Keratinocyte (primary cell): ENCODE results near the gene ITPR2. TPM values are rescaled to one million over a fixed set of nuclear protein-coding genes. Genes with fewer than 3 reads are reported as not detected.

Source experiments
- DNase-seq: peaks from one replicate; pipeline ENCODE4 v3.0.0-alpha.2; 2011; ENCODE audit warnings: low read depth, missing footprints, low spot score
- FAIRE-seq: peaks from 2 replicates; lab custom pipeline; 2011; peaks lifted over from hg19 to GRCh38; lab: Jason Lieb, UNC
- H2AFZ ChIP-seq: 2 replicates; pipeline ENCODE4 v1.6.0; 2012; ENCODE audit warnings: low read length, control low read depth, inconsistent platforms; ENCODE audit not compliant: control insufficient read depth
- H3K27ac ChIP-seq: 2 replicates; pipeline ENCODE4 v1.5.1; 2011; ENCODE audit warnings: low read length; ENCODE audit not compliant: control insufficient read depth, insufficient read depth
- H3K27me3 ChIP-seq: 3 replicates; pipeline ENCODE4 v1.6.0; 2011; ENCODE audit warnings: low read length; ENCODE audit not compliant: control insufficient read depth, insufficient read depth; ENCODE audit errors: extremely low read depth
- H3K36me3 ChIP-seq, 2 experiments: 2 replicates in 1 of 2; 3 replicates in 1 of 2; pipeline ENCODE4 v1.5.1; 2011; ENCODE audit warnings: low read length in 2 of 2, mild to moderate bottlenecking in 1 of 2; ENCODE audit not compliant: control insufficient read depth in 2 of 2, insufficient read depth in 2 of 2; ENCODE audit errors: extremely low read depth in 1 of 2
- H3K4me1 ChIP-seq: 3 replicates; pipeline ENCODE4 v1.5.1; 2011; ENCODE audit warnings: low read length; ENCODE audit not compliant: control insufficient read depth, insufficient read depth; ENCODE audit errors: extremely low read depth
- H3K4me2 ChIP-seq: 3 replicates; pipeline ENCODE4 v1.6.0; 2011; ENCODE audit warnings: low read depth, low read length; ENCODE audit not compliant: control insufficient read depth, insufficient read depth; ENCODE audit errors: extremely low read depth
- H3K4me3 ChIP-seq, 3 experiments: fragments of 200-600 bp in 1 of 3; sonication (generic) in 1 of 3; 2 replicates in 2 of 3; 3 replicates in 1 of 3; pipeline ENCODE4 v1.5.1; 2011 to 2016; ENCODE audit warnings: low read length in 3 of 3, mild to moderate bottlenecking in 3 of 3, control low read depth in 2 of 3, inconsistent platforms in 1 of 3, low read depth in 1 of 3, mixed read lengths in 1 of 3, mixed run types in 1 of 3, moderate library complexity in 1 of 3; ENCODE audit not compliant: control insufficient read depth in 2 of 3, insufficient read depth in 2 of 3; ENCODE audit errors: extremely low read depth in 1 of 3
- H3K79me2 ChIP-seq: 2 replicates; pipeline ENCODE4 v1.6.0; 2012; ENCODE audit warnings: low read length; ENCODE audit not compliant: control insufficient read depth, insufficient read depth
- H3K9ac ChIP-seq: 3 replicates; pipeline ENCODE4 v1.6.0; 2011; ENCODE audit warnings: low read length; ENCODE audit not compliant: control insufficient read depth, insufficient read depth; ENCODE audit errors: extremely low read depth
- H3K9me1 ChIP-seq: 3 replicates; pipeline ENCODE4 v1.6.0; 2011; ENCODE audit warnings: low read length; ENCODE audit not compliant: control insufficient read depth, insufficient read depth; ENCODE audit errors: extremely low read depth
- H3K9me3 ChIP-seq: 2 replicates; pipeline ENCODE4 v1.5.1; 2012; ENCODE audit warnings: low read depth, low read length; ENCODE audit not compliant: control insufficient read depth
- H4K20me1 ChIP-seq: 3 replicates; pipeline ENCODE4 v1.6.0; 2011; ENCODE audit warnings: low read length; ENCODE audit not compliant: control insufficient read depth, insufficient read depth; ENCODE audit errors: extremely low read depth
- EZH2 ChIP-seq: IDR thresholded peaks from one replicate; pipeline ENCODE4 v1.6.1; 2012; ENCODE audit warnings: inconsistent platforms, mild to moderate bottlenecking, low read length, moderate library complexity
- dilution Hi-C: fragments of 300-500 bp; cut with MboI; formaldehyde crosslinking; loops from one replicate; pipeline ENCODE4 v1.7.0; 2020; ENCODE audit warnings: low sequenced_read_pairs; ENCODE audit not compliant: extremely low pct_ligation_motif_present
- polyA plus RNA-seq, 5 experiments: library from polyadenylated mRNA; depleted of rRNA in 3 of 5; stranded (reverse) in 3 of 5; stranded (forward) in 1 of 5; unstranded in 1 of 5; fragments of >200 nt; gene quantifications; 1 replicate in 1 of 5; 2 replicates in 3 of 5; 3 replicates in 1 of 5; pipeline versions ENCODE4 v1.2.1 to v1.2.3, GENCODE V29; 2011 to 2012; ENCODE audit warnings: missing spikeins in 2 of 5, low read depth in 1 of 5, low replicate concordance in 1 of 5
- TF ChIP-seq, protein P1 (sequence below), 3 experiments: IDR thresholded peaks in 1 of 3; conservative IDR thresholded peaks in 1 of 3; optimal IDR thresholded peaks in 1 of 3; 2 replicates in 2 of 3; 3 replicates in 1 of 3; pipeline versions ENCODE3 to v1.5.1; 2011; ENCODE audit warnings: low read length in 3 of 3, mild to moderate bottlenecking in 3 of 3, moderate library complexity in 2 of 3, control low read depth in 1 of 3, inconsistent platforms in 1 of 3; ENCODE audit not compliant: insufficient read depth in 2 of 3; ENCODE audit errors: extremely low read depth in 1 of 3

ITPR2 gene
- polyA plus RNA-seq, 1 donor (not counting 4 experiments of a cell fraction or from before 2014, with no cell fraction given): 7.6 TPM

DNA sequence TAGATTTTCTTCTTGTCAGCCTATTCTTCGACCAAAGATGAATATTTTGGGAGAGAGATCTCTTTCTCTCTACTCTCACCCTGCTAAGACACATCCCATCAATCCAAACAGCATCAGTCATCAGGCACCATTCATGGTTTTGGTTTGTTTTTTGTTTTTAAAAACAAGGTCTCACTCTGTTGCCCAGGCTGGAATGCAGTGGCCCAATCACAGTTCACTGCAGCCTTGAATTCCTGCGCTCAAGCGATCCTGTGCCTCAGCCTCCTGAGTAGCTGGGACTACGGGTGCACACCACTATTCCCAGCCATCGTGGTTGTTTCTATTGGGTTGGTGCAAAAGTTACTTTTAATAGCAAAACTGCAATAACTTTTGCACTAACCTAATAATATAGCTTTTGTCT lies 14.4 kb upstream of the ITPR2 start:
- no peak for TF ChIP-seq EZH2
- TF ChIP-seq, protein P1, sequence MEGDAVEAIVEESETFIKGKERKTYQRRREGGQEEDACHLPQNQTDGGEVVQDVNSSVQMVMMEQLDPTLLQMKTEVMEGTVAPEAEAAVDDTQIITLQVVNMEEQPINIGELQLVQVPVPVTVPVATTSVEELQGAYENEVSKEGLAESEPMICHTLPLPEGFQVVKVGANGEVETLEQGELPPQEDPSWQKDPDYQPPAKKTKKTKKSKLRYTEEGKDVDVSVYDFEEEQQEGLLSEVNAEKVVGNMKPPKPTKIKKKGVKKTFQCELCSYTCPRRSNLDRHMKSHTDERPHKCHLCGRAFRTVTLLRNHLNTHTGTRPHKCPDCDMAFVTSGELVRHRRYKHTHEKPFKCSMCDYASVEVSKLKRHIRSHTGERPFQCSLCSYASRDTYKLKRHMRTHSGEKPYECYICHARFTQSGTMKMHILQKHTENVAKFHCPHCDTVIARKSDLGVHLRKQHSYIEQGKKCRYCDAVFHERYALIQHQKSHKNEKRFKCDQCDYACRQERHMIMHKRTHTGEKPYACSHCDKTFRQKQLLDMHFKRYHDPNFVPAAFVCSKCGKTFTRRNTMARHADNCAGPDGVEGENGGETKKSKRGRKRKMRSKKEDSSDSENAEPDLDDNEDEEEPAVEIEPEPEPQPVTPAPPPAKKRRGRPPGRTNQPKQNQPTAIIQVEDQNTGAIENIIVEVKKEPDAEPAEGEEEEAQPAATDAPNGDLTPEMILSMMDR (optimal IDR thresholded peaks at IDR 0.05 in 1 of 3, IDR thresholded peaks at IDR 0.05 in 1 of 3, conservative IDR thresholded peaks at IDR 0.05 in 1 of 3; ENCODE audit: extremely low read depth in 1 of 3, insufficient read depth in 2 of 3, low read length in 3 of 3): no peak
- Histone ChIP-seq H2AFZ (no peak overlapping the region), H3K79me2 (no peaks in the 10 kb centered on the region), H3K9me3 (no peaks in the 10 kb centered on the region), H3K4me2 (no peak overlapping the region), H3K9me1 (no peaks in the 10 kb centered on the region), H3K9ac (no peak overlapping the region), H3K4me1 (peaks cover 5% of the 10 kb centered on the region), H3K27me3 (no peaks in the 10 kb centered on the region), H3K4me3 (no peak overlapping the region), H3K27ac (no peak overlapping the region), H3K36me3 (no peaks in the 10 kb centered on the region), H4K20me1 (no peaks in the 10 kb centered on the region)
- DNase-seq (no peak), FAIRE-seq (no peak)
- dilution Hi-C loops: no loop called here

DNA sequence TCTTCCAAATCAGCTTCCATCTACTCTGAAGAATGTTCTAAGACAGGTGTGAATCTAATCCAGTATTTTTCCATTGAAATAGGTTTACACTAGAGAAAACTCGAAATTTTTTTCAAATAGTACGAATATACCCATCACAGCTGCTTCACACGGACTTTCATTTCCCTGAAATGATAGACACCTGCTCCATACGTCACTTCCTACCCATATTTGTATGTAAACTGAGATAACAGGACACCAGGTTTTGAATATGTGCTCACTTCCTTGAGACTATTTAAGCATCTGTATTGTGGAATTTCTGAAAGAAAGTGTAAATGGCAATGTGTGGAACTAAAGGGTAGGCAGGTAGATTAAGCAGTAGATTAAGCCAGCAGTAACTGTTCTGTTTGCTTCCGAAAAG lies 13.4 kb upstream of the ITPR2 start:
- Histone ChIP-seq H2AFZ (no peak overlapping the region), H4K20me1 (no peaks in the 10 kb centered on the region), H3K9me3 (no peaks in the 10 kb centered on the region), H3K79me2 (no peaks in the 10 kb centered on the region), H3K9ac (no peak overlapping the region), H3K4me3 (no peak overlapping the region), H3K36me3 (no peaks in the 10 kb centered on the region), H3K4me1 (peaks cover 5% of the 10 kb centered on the region), H3K27ac (no peak overlapping the region), H3K9me1 (no peaks in the 10 kb centered on the region), H3K4me2 (no peak overlapping the region), H3K27me3 (no peaks in the 10 kb centered on the region)
- dilution Hi-C loops: no loop called here
- FAIRE-seq (no peak), DNase-seq (no peak)
- TF ChIP-seq EZH2: no peak
- TF ChIP-seq, protein P1 (optimal IDR thresholded peaks at IDR 0.05 in 1 of 3, IDR thresholded peaks at IDR 0.05 in 1 of 3, conservative IDR thresholded peaks at IDR 0.05 in 1 of 3; ENCODE audit: extremely low read depth in 1 of 3, insufficient read depth in 2 of 3, low read length in 3 of 3): no peak
